Activated CD4-positive, alpha-beta memory T cell treated with anti-CD3 and anti-CD28 coated beads for 36 hours (primary cell): ENCODE results near the gene KAZN. TPM values are rescaled to one million over a fixed set of nuclear protein-coding genes. Genes with fewer than 3 reads are reported as not detected.

Experiments
- CTCF ChIA-PET: fragments of 350-600 bp; sonication (Branson Sonifier 250); formaldehyde crosslinking; loops from one replicate; lab custom pipeline; 2021; ENCODE audit warnings: antibody characterized with exemption, inconsistent platforms; lab: Charles Lee
- POLR2A ChIA-PET: fragments of 350-600 bp; sonication (Branson Sonifier 250); formaldehyde crosslinking; loops from one replicate; lab custom pipeline; 2021; ENCODE audit warnings: antibody characterized with exemption; lab: Charles Lee
- DNase-seq: peaks from one replicate; pipeline ENCODE4 v3.0.0-alpha.2; 2020
- H3K27ac Mint-ChIP-seq: one replicate; pipeline ENCODE4 v1.8.0; 2021; ENCODE audit warnings: mixed read lengths
- H3K27me3 Mint-ChIP-seq: one replicate; pipeline ENCODE4 v1.8.0; 2021; ENCODE audit warnings: mixed read lengths
- H3K36me3 Mint-ChIP-seq: one replicate; pipeline ENCODE4 v1.8.0; 2021; ENCODE audit warnings: mixed read lengths
- H3K4me1 Mint-ChIP-seq: one replicate; pipeline ENCODE4 v1.8.0; 2021; ENCODE audit warnings: low read depth, mixed read lengths
- H3K4me3 Mint-ChIP-seq: one replicate; pipeline ENCODE4 v1.8.0; 2021; ENCODE audit warnings: mild to moderate bottlenecking, mixed read lengths
- H3K9me3 Mint-ChIP-seq: one replicate; pipeline ENCODE4 v1.8.0; 2021; ENCODE audit warnings: mixed read lengths
- intact Hi-C: fragments of 100-400 bp; cut with micrococcal nuclease; formaldehyde crosslinking; loops from one replicate; pipeline ENCODE4 v1.15.1; 2023
- total RNA-seq, 2 experiments: library from RNA; stranded (reverse); gene quantifications; one replicate each; pipeline ENCODE4 v1.2.3, GENCODE V29; 2021

KAZN gene
- total RNA-seq, 2 experiments from 2014 or later, result 0.31 to 0.33 TPM

GRCh38 chr1:15071936-15072335 is 473.5 kb downstream of the KAZN start:
- H3K36me3 Mint-ChIP-seq, result no peaks in the 10 kb centered on the region
- intact Hi-C loops, result no loop called here
- POLR2A ChIA-PET, result no interaction called here

GRCh38 chr1:15073799-15074308 is 475.4 kb downstream of the KAZN start:
- no peak for DNase-seq
- no peaks in the 10 kb centered on the region for H3K36me3 Mint-ChIP-seq
- CTCF ChIA-PET, result no interaction called here
- POLR2A ChIA-PET, result no interaction called here
- H3K9me3 Mint-ChIP-seq, result no peaks in the 10 kb centered on the region
- no peaks in the 10 kb centered on the region for H3K4me1 Mint-ChIP-seq
- intact Hi-C loops, result no loop called here
- H3K4me3 Mint-ChIP-seq, result no peak overlapping the region
- no peaks in the 10 kb centered on the region for H3K27me3 Mint-ChIP-seq
- no peak overlapping the region for H3K27ac Mint-ChIP-seq

More at GRCh38 chr1:15071936-15072335, 473.5 kb downstream of the KAZN start:
- Mint-ChIP-seq H3K4me3 (no peak overlapping the region), H3K9me3 (no peaks in the 10 kb centered on the region), H3K27ac (no peak overlapping the region), H3K27me3 (no peaks in the 10 kb centered on the region), H3K4me1 (no peaks in the 10 kb centered on the region)
- CTCF ChIA-PET, result no interaction called here
- no peak for DNase-seq

- Mint-ChIP-seq H3K36me3 (no peaks in the 10 kb centered on the region), H3K9me3 (no peaks in the 10 kb centered on the region), H3K27ac (no peak overlapping the region), H3K4me1 (no peaks in the 10 kb centered on the region), H3K27me3 (no peaks in the 10 kb centered on the region), H3K4me3 (no peak overlapping the region)
- POLR2A ChIA-PET, result interaction anchor here (0.6 kb wide), 1 partner anchor 445 kb away, joined by 3 read pairs; no protein-coding TSS in a partner anchor
- intact Hi-C loops, result no loop called here
- CTCF ChIA-PET, result interaction anchor here (2.3 kb wide), 1 partner anchor 12 kb away, joined by 5 read pairs; no protein-coding TSS in a partner anchor
- no peak for DNase-seq
Observed at GRCh38 chr1:15075175-15075574, 476.7 kb downstream of the KAZN start.

- H3K27ac Mint-ChIP-seq, result no peak overlapping the region
Observed at GRCh38 chr1:15075817-15076216, 477.3 kb downstream of the KAZN start.

GRCh38 chr1:15076807-15077206 is 478.3 kb downstream of the KAZN start:
- no peak for DNase-seq
- H3K9me3 Mint-ChIP-seq, result no peaks in the 10 kb centered on the region
- no peaks in the 10 kb centered on the region for H3K4me1 Mint-ChIP-seq
- ChIA-PET POLR2A (no interaction called here), CTCF (interaction anchor here (1.2 to 2.3 kb wide), 2 partner anchors 14 to 48 kb away, joined by 3 to 5 read pairs; no protein-coding TSS in a partner anchor)
- H3K27me3 Mint-ChIP-seq, result no peaks in the 10 kb centered on the region
- H3K4me3 Mint-ChIP-seq, result no peak overlapping the region
- no peaks in the 10 kb centered on the region for H3K36me3 Mint-ChIP-seq
- no peak overlapping the region for H3K27ac Mint-ChIP-seq
- intact Hi-C loops, result no loop called here

More at GRCh38 chr1:15075817-15076216, 477.3 kb downstream of the KAZN start:
- ChIA-PET CTCF (interaction anchor here (1.2 to 2.3 kb wide), 2 partner anchors 13 to 47 kb away, joined by 3 to 5 read pairs; no protein-coding TSS in a partner anchor), POLR2A (interaction anchor here (0.6 kb wide), 1 partner anchor 444 kb away, joined by 3 read pairs; no protein-coding TSS in a partner anchor)
- H3K36me3 Mint-ChIP-seq, result no peaks in the 10 kb centered on the region
- no peak overlapping the region for H3K4me3 Mint-ChIP-seq
- no peaks in the 10 kb centered on the region for H3K4me1 Mint-ChIP-seq
- no peaks in the 10 kb centered on the region for H3K9me3 Mint-ChIP-seq
- H3K27me3 Mint-ChIP-seq, result no peaks in the 10 kb centered on the region
- no peak for DNase-seq
- intact Hi-C loops, result no loop called here

GRCh38 chr1:15077384-15077783 is 478.9 kb downstream of the KAZN start:
- ChIA-PET POLR2A (no interaction called here), CTCF (interaction anchor here (2.3 kb wide), 1 partner anchor 14 kb away, joined by 5 read pairs; no protein-coding TSS in a partner anchor)
- intact Hi-C loops, result no loop called here
- H3K36me3 Mint-ChIP-seq, result no peaks in the 10 kb centered on the region
- no peak overlapping the region for H3K27ac Mint-ChIP-seq
- no peaks in the 10 kb centered on the region for H3K4me1 Mint-ChIP-seq
- H3K9me3 Mint-ChIP-seq, result no peaks in the 10 kb centered on the region
- H3K27me3 Mint-ChIP-seq, result no peaks in the 10 kb centered on the region
- no peak for DNase-seq
- no peak overlapping the region for H3K4me3 Mint-ChIP-seq

- Mint-ChIP-seq H3K27me3 (no peaks in the 10 kb centered on the region), H3K4me1 (no peaks in the 10 kb centered on the region), H3K36me3 (no peaks in the 10 kb centered on the region), H3K27ac (no peak overlapping the region), H3K9me3 (no peaks in the 10 kb centered on the region), H3K4me3 (no peak overlapping the region)
- POLR2A ChIA-PET, result no interaction called here
- CTCF ChIA-PET, result no interaction called here
- no peak for DNase-seq
- intact Hi-C loops, result no loop called here
Observed at GRCh38 chr1:15080328-15081007, 482.0 kb downstream of the KAZN start.

GRCh38 chr1:15081102-15081501 is 482.6 kb downstream of the KAZN start:
- no peak overlapping the region for H3K4me3 Mint-ChIP-seq
- no peak overlapping the region for H3K27ac Mint-ChIP-seq
- ChIA-PET CTCF (no interaction called here), POLR2A (no interaction called here)
- no peaks in the 10 kb centered on the region for H3K9me3 Mint-ChIP-seq
- intact Hi-C loops, result no loop called here
- no peaks in the 10 kb centered on the region for H3K36me3 Mint-ChIP-seq
- H3K27me3 Mint-ChIP-seq, result no peaks in the 10 kb centered on the region
- H3K4me1 Mint-ChIP-seq, result no peaks in the 10 kb centered on the region
- no peak for DNase-seq

GRCh38 chr1:15083578-15083977 is 485.1 kb downstream of the KAZN start:
- Mint-ChIP-seq H3K27me3 (peaks cover 1% of the 10 kb centered on the region), H3K27ac (no peak overlapping the region), H3K36me3 (no peaks in the 10 kb centered on the region), H3K9me3 (no peaks in the 10 kb centered on the region), H3K4me1 (no peaks in the 10 kb centered on the region), H3K4me3 (no peak overlapping the region)
- POLR2A ChIA-PET, result no interaction called here
- intact Hi-C loops, result no loop called here
- CTCF ChIA-PET, result interaction anchor here (1.4 kb wide), 1 partner anchor 188 kb away, joined by 3 read pairs; no protein-coding TSS in a partner anchor
- no peak for DNase-seq

- Mint-ChIP-seq H3K4me3 (no peak overlapping the region), H3K9me3 (no peaks in the 10 kb centered on the region), H3K27ac (no peak overlapping the region), H3K27me3 (peaks cover 1% of the 10 kb centered on the region), H3K4me1 (no peaks in the 10 kb centered on the region), H3K36me3 (no peaks in the 10 kb centered on the region)
- DNase-seq, result no peak
- POLR2A ChIA-PET, result no interaction called here
- intact Hi-C loops, result no loop called here
- CTCF ChIA-PET, result no interaction called here
Observed at GRCh38 chr1:15088281-15088971, 489.9 kb downstream of the KAZN start.

- Mint-ChIP-seq H3K27ac (no peak overlapping the region), H3K27me3 (peaks cover 1% of the 10 kb centered on the region), H3K4me3 (no peak overlapping the region), H3K9me3 (no peaks in the 10 kb centered on the region), H3K36me3 (no peaks in the 10 kb centered on the region), H3K4me1 (no peaks in the 10 kb centered on the region)
- ChIA-PET POLR2A (no interaction called here), CTCF (interaction anchor here (1.1 to 1.4 kb wide), 2 partner anchors 10 to 39 kb away, joined by 3 to 4 read pairs; no protein-coding TSS in a partner anchor)
- intact Hi-C loops, result no loop called here
- no peak for DNase-seq
Observed at GRCh38 chr1:15089258-15089992, 490.9 kb downstream of the KAZN start.
